Bronchial epithelial cell (primary cell): Measurements from ENCODE around the gene MRTFA. TPM values are rescaled to one million over a fixed set of nuclear protein-coding genes. Genes with fewer than 3 reads are reported as not detected.

Experiments used
- DNase-seq: peaks from one replicate; pipeline ENCODE4 v3.0.0-alpha.2; 2010; ENCODE audit warnings: low read depth
- FAIRE-seq: peaks from 2 replicates; lab custom pipeline; 2011; peaks lifted over from hg19 to GRCh38; lab: Jason Lieb, UNC
- H3K27me3 ChIP-seq: 2 replicates; pipeline ENCODE4 v1.5.1; 2011; ENCODE audit warnings: low read length; ENCODE audit not compliant: control insufficient read depth, insufficient read depth
- H3K36me3 ChIP-seq: 2 replicates; pipeline ENCODE4 v1.5.1; 2011; ENCODE audit warnings: low read length; ENCODE audit not compliant: control insufficient read depth, insufficient read depth
- H3K4me3 ChIP-seq: 2 replicates; pipeline ENCODE4 v1.5.1; 2011; ENCODE audit warnings: mild to moderate bottlenecking, low read depth, low read length, control low read depth
- total RNA-seq: library from RNA; depleted of rRNA; stranded (reverse); fragments of >200 nt; gene quantifications from 2 replicates; pipeline ENCODE4 v1.2.1, GENCODE V29; 2014
- TF ChIP-seq, protein P1 (sequence below): IDR thresholded peaks from 2 replicates; pipeline ENCODE4 v1.5.1; 2011; ENCODE audit warnings: mild to moderate bottlenecking, moderate library complexity, low read length, control low read depth, inconsistent platforms; ENCODE audit not compliant: insufficient read depth, severe bottlenecking

MRTFA gene
- total RNA-seq, 1 donor from 2014 or later: 25.3 TPM

DNA sequence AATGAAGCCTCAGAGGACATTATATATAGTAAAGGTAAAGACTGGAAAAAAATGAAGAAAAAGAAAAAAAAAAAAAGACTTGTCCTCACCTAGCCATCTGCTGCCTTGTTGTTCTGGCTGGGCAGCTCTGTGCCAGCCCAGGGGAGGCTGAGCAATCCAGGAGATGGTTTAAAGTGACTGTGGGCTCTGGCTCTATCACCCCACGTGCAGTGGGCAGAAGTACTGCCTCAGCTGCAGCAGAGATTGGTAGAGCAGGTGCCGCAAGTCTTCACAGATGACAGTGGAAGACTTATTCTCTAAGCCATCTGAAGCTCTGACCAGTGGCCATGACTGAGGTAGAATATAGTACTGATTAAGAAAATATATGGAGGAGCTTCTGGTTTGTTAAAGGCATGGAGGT, 203.9 kb downstream of the MRTFA start:
- TF ChIP-seq, protein P1, sequence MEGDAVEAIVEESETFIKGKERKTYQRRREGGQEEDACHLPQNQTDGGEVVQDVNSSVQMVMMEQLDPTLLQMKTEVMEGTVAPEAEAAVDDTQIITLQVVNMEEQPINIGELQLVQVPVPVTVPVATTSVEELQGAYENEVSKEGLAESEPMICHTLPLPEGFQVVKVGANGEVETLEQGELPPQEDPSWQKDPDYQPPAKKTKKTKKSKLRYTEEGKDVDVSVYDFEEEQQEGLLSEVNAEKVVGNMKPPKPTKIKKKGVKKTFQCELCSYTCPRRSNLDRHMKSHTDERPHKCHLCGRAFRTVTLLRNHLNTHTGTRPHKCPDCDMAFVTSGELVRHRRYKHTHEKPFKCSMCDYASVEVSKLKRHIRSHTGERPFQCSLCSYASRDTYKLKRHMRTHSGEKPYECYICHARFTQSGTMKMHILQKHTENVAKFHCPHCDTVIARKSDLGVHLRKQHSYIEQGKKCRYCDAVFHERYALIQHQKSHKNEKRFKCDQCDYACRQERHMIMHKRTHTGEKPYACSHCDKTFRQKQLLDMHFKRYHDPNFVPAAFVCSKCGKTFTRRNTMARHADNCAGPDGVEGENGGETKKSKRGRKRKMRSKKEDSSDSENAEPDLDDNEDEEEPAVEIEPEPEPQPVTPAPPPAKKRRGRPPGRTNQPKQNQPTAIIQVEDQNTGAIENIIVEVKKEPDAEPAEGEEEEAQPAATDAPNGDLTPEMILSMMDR: no peak
- no peaks in the 10 kb centered on the region for H3K27me3 ChIP-seq
- DNase-seq (no peak), FAIRE-seq (no peak)
- no peak overlapping the region for H3K4me3 ChIP-seq
- peaks cover 20% of the 10 kb centered on the region for H3K36me3 ChIP-seq

DNA sequence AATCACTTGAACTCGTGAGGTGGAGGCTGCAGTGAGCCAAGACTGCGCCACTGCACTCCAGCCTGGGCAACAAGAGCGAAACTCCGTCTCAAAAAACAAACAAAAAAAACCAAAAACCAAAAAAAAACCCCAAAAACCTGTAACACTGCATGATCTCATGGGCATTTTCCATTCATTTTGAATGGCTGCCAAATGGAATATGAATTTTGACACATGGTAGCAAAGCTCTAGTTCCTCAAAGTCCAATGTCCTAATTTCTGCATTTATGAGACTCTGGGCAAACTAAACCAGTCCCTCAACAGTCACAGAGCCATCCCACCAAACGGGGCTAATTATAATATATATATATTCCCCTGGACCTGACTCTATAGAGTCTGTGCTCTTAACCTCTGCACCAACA, 204.4 kb downstream of the MRTFA start:
- H3K4me3 ChIP-seq: no peak overlapping the region
- TF ChIP-seq, protein P1: no peak
- no peaks in the 10 kb centered on the region for H3K27me3 ChIP-seq
- FAIRE-seq: no peak
- peaks cover 20% of the 10 kb centered on the region for H3K36me3 ChIP-seq
- DNase-seq: no peak

DNA sequence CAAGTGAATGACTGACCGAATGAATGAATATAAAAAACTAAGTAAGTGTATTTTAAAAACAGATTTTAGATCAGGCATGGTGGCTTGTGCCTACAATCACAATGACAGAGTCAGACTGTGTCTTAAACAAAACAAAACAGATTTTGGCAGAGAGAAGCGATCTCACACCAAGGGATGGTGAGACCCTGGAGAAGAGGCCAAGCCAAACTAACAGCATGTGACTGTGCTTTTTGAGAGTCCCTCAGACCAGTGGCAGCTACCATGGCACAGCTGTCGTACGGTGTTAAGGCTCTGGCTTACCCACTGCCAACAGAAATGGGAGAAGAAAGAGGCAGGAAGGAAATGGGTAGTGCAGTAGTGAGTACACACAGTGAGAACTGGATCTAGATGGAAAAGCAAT, 205.5 kb downstream of the MRTFA start:
- no peaks in the 10 kb centered on the region for H3K27me3 ChIP-seq
- TF ChIP-seq, protein P1: no peak
- H3K36me3 ChIP-seq: peaks cover 26% of the 10 kb centered on the region
- H3K4me3 ChIP-seq: no peak overlapping the region
- peak; percentile 47 for FAIRE-seq
- no peak for DNase-seq

DNA sequence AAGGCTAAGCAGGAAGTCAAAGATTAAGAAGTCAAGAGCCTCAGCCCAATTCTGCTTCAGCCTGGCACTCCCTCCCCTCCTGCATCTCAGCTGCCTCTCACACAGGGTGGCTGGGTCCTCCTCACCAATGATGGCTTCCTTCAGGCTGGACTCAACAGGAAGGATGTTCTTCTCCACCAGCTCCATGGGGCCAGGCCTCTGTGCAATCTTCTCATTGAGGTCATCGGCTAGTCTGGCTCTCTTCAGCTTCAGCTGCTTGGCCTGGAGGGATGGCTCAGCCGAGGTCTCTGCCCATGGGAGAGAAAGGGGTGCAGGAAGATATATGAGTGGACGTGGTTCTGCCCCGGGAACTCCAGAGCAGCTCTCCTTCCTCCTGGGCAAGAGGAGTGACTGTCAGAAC, 207.0 kb downstream of the MRTFA start:
- no peak for FAIRE-seq
- Histone ChIP-seq H3K27me3 (no peaks in the 10 kb centered on the region), H3K4me3 (no peak overlapping the region), H3K36me3 (peaks cover 31% of the 10 kb centered on the region)
- DNase-seq: no peak
- TF ChIP-seq, protein P1: no peak

DNA sequence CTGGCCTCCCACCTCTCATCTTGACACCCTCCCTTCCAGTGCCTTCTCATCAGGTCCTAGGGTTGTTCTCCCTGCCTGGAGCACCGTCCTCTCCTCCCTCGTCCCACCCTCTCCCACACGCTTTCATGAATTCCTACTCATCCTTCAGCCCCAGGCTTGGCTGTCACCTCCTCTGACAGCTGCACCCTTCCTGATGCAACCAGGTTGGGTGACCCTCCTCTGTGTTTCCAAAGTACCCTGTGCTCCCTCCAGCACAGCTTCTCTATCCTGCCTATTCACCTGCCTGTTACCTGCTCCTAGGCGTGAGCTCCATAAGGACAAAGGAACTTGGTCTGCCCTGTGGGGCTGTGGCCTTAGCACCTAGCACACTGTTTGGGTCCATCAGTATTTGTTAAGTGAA, 207.7 kb downstream of the MRTFA start:
- peak; percentile 64 for FAIRE-seq
- TF ChIP-seq, protein P1: no peak
- Histone ChIP-seq H3K4me3 (no peak overlapping the region), H3K27me3 (no peaks in the 10 kb centered on the region), H3K36me3 (peaks cover 35% of the 10 kb centered on the region)
- no peak for DNase-seq
